Nephron progenitor cell (in vitro differentiated cells): ENCODE data around the gene NSMCE3.
A peak's percentile ranks its signal among the peaks of the same experiment; 100 is the strongest.

Source experiments
- DNase-seq: peaks from one replicate; pipeline ENCODE4 v3.0.0; 2021
- H3K27ac Mint-ChIP-seq: 2 replicates; pipeline ENCODE4 v1.8.0; 2021; ENCODE audit warnings: mild to moderate bottlenecking, moderate library complexity, mixed read lengths
- H3K27me3 Mint-ChIP-seq: 2 replicates; pipeline ENCODE4 v1.8.0; 2021; ENCODE audit warnings: mild to moderate bottlenecking, low read depth, mixed read lengths; ENCODE audit not compliant: poor library complexity
- H3K36me3 Mint-ChIP-seq: 2 replicates; pipeline ENCODE4 v1.8.0; 2021; ENCODE audit warnings: low read depth, mixed read lengths
- H3K4me1 Mint-ChIP-seq: 2 replicates; pipeline ENCODE4 v1.8.0; 2021; ENCODE audit warnings: mixed read lengths
- H3K4me3 Mint-ChIP-seq: 2 replicates; pipeline ENCODE4 v1.8.0; 2021; ENCODE audit warnings: mild to moderate bottlenecking, moderate library complexity, mixed read lengths
- H3K9me3 Mint-ChIP-seq: 2 replicates; pipeline ENCODE4 v1.8.0; 2021; ENCODE audit warnings: mild to moderate bottlenecking, moderate library complexity, mixed read lengths
- TF ChIP-seq, protein P1 (sequence below): fragments of 200-600 bp; sonication (generic); IDR thresholded peaks from 2 replicates; pipeline ENCODE4 v1.5.0; 2021; ENCODE audit warnings: antibody characterized with exemption

Gene NSMCE3

GRCh38 chr15:29275855-29276254 is 6.2 kb upstream of the NSMCE3 start:
- H3K36me3 Mint-ChIP-seq: no peaks in the 10 kb centered on the region

GRCh38 chr15:29274946-29275345 is 5.3 kb upstream of the NSMCE3 start:
- TF ChIP-seq, protein P1, sequence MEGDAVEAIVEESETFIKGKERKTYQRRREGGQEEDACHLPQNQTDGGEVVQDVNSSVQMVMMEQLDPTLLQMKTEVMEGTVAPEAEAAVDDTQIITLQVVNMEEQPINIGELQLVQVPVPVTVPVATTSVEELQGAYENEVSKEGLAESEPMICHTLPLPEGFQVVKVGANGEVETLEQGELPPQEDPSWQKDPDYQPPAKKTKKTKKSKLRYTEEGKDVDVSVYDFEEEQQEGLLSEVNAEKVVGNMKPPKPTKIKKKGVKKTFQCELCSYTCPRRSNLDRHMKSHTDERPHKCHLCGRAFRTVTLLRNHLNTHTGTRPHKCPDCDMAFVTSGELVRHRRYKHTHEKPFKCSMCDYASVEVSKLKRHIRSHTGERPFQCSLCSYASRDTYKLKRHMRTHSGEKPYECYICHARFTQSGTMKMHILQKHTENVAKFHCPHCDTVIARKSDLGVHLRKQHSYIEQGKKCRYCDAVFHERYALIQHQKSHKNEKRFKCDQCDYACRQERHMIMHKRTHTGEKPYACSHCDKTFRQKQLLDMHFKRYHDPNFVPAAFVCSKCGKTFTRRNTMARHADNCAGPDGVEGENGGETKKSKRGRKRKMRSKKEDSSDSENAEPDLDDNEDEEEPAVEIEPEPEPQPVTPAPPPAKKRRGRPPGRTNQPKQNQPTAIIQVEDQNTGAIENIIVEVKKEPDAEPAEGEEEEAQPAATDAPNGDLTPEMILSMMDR: no peak
- H3K4me3 Mint-ChIP-seq: no peak overlapping the region
- no peak for DNase-seq
- H3K36me3 Mint-ChIP-seq: no peaks in the 10 kb centered on the region
- H3K9me3 Mint-ChIP-seq: no peaks in the 10 kb centered on the region
- peaks cover 12% of the 10 kb centered on the region for H3K4me1 Mint-ChIP-seq
- peaks cover 2% of the 10 kb centered on the region for H3K27me3 Mint-ChIP-seq
- H3K27ac Mint-ChIP-seq: no peak overlapping the region

More at GRCh38 chr15:29275855-29276254, 6.2 kb upstream of the NSMCE3 start:
- no peak overlapping the region for H3K4me3 Mint-ChIP-seq
- TF ChIP-seq, protein P1: no peak
- H3K27me3 Mint-ChIP-seq: peaks cover 2% of the 10 kb centered on the region
- H3K27ac Mint-ChIP-seq: no peak overlapping the region
- no peak for DNase-seq
- H3K9me3 Mint-ChIP-seq: no peaks in the 10 kb centered on the region
- peaks cover 4% of the 10 kb centered on the region for H3K4me1 Mint-ChIP-seq

DNA sequence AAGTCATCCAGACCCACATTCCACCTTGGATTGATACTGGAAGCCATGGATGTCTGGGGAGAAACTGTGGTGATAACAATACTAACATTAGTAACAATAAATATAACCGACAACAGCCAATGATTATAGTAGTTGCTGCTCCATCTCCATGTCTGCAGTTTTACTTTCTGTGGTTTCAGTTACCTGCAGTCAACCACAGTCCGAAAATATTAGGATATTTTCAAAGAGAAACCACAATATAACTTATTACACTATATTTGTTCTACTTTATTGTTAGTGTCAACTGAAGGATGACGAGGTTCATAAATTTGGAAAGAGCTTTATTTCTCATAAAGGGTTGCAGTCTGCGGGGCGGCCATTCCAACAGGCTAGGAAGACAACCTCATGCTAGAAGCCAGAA is 2.6 kb upstream of the NSMCE3 start:
- Mint-ChIP-seq H3K4me1 (peaks cover 33% of the 10 kb centered on the region), H3K27me3 (peaks cover 2% of the 10 kb centered on the region), H3K36me3 (no peaks in the 10 kb centered on the region), H3K4me3 (no peak overlapping the region), H3K27ac (no peak overlapping the region), H3K9me3 (no peaks in the 10 kb centered on the region)
- TF ChIP-seq, protein P1: no peak
- DNase-seq: no peak

GRCh38 chr15:29270976-29271375 is 1.4 kb upstream of the NSMCE3 start:
- Mint-ChIP-seq H3K27me3 (peaks cover 2% of the 10 kb centered on the region), H3K27ac (no peak overlapping the region), H3K36me3 (no peaks in the 10 kb centered on the region), H3K9me3 (no peaks in the 10 kb centered on the region), H3K4me1 (peaks cover 45% of the 10 kb centered on the region), H3K4me3 (no peak overlapping the region)
- TF ChIP-seq, protein P1: no peak
- no peak for DNase-seq

DNA sequence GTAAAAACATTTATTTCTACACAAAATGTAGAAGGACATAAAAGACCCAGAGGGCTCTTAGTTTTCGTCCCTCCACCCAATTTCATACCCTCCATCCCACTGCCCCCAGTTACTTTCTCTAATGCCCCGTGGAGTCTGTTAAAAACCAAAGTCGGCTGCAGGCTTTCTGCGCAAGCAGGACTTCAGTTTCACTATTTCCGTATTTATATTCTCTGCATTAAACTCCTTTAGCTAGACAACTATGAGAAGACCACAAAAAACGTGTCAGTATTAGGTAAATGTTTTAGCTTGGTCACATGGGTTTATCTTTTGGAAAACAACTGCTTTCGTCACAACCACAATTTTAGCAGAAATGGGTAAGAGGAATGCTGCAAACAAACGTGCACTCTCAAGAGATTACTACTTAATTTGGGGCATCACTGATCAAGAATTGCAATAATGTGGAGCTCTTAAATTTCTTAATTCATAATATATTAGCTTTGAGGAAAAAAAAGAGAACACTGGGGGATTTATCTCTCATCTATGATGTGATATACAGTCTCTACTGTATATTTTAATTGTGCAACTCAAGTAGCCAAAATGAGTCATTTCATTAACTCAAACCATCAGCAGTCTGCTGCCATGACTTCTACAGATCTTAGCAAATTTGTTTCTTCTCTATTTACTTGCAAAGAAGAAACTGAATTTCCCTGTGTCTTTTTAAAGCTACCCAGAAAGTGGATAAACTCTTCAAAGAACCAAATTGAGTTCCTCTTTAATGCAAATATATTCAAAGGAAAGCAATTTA is 740 bp upstream of the NSMCE3 start:
- no peak for DNase-seq
- no peaks in the 10 kb centered on the region for H3K9me3 Mint-ChIP-seq
- H3K27ac Mint-ChIP-seq: no peak overlapping the region

More for the DNA sequence above, 740 bp upstream of the NSMCE3 start:
- no peaks in the 10 kb centered on the region for H3K36me3 Mint-ChIP-seq
- H3K4me3 Mint-ChIP-seq: peak overlapping the region; percentile 95
- H3K4me1 Mint-ChIP-seq: peaks cover 50% of the 10 kb centered on the region
- H3K27me3 Mint-ChIP-seq: peaks cover 2% of the 10 kb centered on the region
- TF ChIP-seq, protein P1: no peak
